ENCODE results near the gene TPST2.

DNA sequence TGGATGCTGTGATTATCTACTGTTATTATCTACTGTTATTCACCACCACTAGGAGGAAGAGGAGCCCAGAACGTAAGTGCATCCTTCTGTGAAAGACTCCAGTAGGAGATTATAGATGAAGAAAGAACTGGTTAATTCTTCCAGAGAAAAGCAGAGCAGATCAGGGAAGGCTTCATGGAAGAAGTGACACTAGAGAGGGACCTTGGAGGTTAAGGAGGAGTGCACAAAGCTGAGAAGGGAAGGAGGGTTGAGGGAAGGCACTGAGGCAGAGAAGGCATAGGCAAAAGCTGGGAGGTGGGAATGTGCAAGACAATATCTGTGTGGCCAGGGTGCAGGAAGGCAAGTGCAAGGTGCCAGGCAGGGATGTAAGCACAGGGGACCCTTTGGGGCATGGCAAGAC is 14.4 kb upstream of the TPST2 start:
- TF ChIP-seq, protein P1, sequence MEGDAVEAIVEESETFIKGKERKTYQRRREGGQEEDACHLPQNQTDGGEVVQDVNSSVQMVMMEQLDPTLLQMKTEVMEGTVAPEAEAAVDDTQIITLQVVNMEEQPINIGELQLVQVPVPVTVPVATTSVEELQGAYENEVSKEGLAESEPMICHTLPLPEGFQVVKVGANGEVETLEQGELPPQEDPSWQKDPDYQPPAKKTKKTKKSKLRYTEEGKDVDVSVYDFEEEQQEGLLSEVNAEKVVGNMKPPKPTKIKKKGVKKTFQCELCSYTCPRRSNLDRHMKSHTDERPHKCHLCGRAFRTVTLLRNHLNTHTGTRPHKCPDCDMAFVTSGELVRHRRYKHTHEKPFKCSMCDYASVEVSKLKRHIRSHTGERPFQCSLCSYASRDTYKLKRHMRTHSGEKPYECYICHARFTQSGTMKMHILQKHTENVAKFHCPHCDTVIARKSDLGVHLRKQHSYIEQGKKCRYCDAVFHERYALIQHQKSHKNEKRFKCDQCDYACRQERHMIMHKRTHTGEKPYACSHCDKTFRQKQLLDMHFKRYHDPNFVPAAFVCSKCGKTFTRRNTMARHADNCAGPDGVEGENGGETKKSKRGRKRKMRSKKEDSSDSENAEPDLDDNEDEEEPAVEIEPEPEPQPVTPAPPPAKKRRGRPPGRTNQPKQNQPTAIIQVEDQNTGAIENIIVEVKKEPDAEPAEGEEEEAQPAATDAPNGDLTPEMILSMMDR (conservative IDR thresholded peaks at IDR 0.05; ENCODE audit: low read depth, low read length) = no peak
- TF ChIP-seq RAD21 (IDR thresholded peaks at IDR 0.05; ENCODE audit: low read length) (no peak), RFX5 (IDR thresholded peaks at IDR 0.05; ENCODE audit: low read depth, low read length) (no peak), POLR2A (IDR thresholded peaks at IDR 0.05; ENCODE audit: low read depth, low read length) (no peak), BHLHE40 (IDR thresholded peaks at IDR 0.05; ENCODE audit: low read depth, low read length) (no peak), USF2 (IDR thresholded peaks at IDR 0.05; ENCODE audit: low read depth, low read length) (no peak), CEBPB (IDR thresholded peaks at IDR 0.05; ENCODE audit: low read depth, low read length) (no peak), MAFK (IDR thresholded peaks at IDR 0.05; ENCODE audit: low read depth, low read length) (no peak), SMC3 (IDR thresholded peaks at IDR 0.05; ENCODE audit: low read depth, low read length) (no peak), NFE2L2 (IDR thresholded peaks at IDR 0.05; ENCODE audit: low read depth, low read length) (no peak), MAZ (IDR thresholded peaks at IDR 0.05; ENCODE audit: borderline replicate concordance, low read depth, low read length) (no peak)
